GM23248 (cell line): Measurements from ENCODE around the gene DPYSL5. TPM values are rescaled to one million over a fixed set of nuclear protein-coding genes. Genes with fewer than 3 reads are reported as not detected.

Experiments used
- DNase-seq: peaks from one replicate; pipeline ENCODE4 v3.0.0-alpha.2; 2015
- H2AFZ ChIP-seq: fragments of 200-600 bp; sonication (generic); 2 replicates; pipeline ENCODE4 v1.6.1; 2016; ENCODE audit warnings: antibody characterized with exemption
- H3F3A ChIP-seq: fragments of 200-600 bp; sonication (generic); 2 replicates; pipeline ENCODE4 v1.6.1; 2016; ENCODE audit warnings: mild to moderate bottlenecking, antibody characterized with exemption, mixed run types; ENCODE audit not compliant: insufficient read depth
- H3K27ac ChIP-seq: fragments of 200-600 bp; sonication (generic); 2 replicates; pipeline ENCODE4 v1.5.1; 2016; ENCODE audit warnings: mild to moderate bottlenecking
- H3K27me3 ChIP-seq: fragments of 200-600 bp; sonication (generic); replicated peaks from 2 replicates; pipeline ENCODE4 v1.6.1; 2016; ENCODE audit warnings: mild to moderate bottlenecking; ENCODE audit not compliant: insufficient read depth
- H3K36me3 ChIP-seq: fragments of 200-600 bp; sonication (generic); 2 replicates; pipeline ENCODE4 v1.6.1; 2016; ENCODE audit warnings: low read depth, mild to moderate bottlenecking
- H3K4me1 ChIP-seq: fragments of 200-600 bp; sonication (generic); 2 replicates; pipeline ENCODE4 v1.6.1; 2016; ENCODE audit warnings: mild to moderate bottlenecking; ENCODE audit not compliant: insufficient read depth
- H3K4me2 ChIP-seq: fragments of 200-600 bp; sonication (generic); one replicate; pipeline ENCODE4 v1.6.1; 2016; ENCODE audit warnings: mild to moderate bottlenecking; ENCODE audit not compliant: unreplicated experiment
- H3K4me3 ChIP-seq: fragments of 200-600 bp; sonication (generic); 2 replicates; pipeline ENCODE4 v1.5.1; 2016; ENCODE audit warnings: mild to moderate bottlenecking
- H3K79me2 ChIP-seq: fragments of 200-600 bp; sonication (generic); 2 replicates; pipeline ENCODE4 v1.6.1; 2016; ENCODE audit warnings: mild to moderate bottlenecking; ENCODE audit not compliant: insufficient read depth
- H3K9ac ChIP-seq: fragments of 200-600 bp; sonication (generic); 2 replicates; pipeline ENCODE4 v1.6.1; 2016; ENCODE audit warnings: mild to moderate bottlenecking
- H3K9me2 ChIP-seq: fragments of 200-600 bp; sonication (generic); 2 replicates; pipeline ENCODE4 v1.6.1; 2016; ENCODE audit warnings: mixed run types, mild to moderate bottlenecking, moderate library complexity; ENCODE audit not compliant: insufficient read depth
- H3K9me3 ChIP-seq: fragments of 200-600 bp; sonication (generic); one replicate; pipeline ENCODE4 v1.6.1; 2017; ENCODE audit warnings: low read depth
- H4K20me1 ChIP-seq: fragments of 200-600 bp; sonication (generic); 2 replicates; pipeline ENCODE4 v1.6.0; 2016; ENCODE audit not compliant: insufficient read depth
- EZH2 ChIP-seq: fragments of 200-600 bp; sonication (generic); IDR thresholded peaks from 2 replicates; pipeline ENCODE4 v1.6.1; 2018; ENCODE audit warnings: antibody characterized with exemption, mild to moderate bottlenecking; ENCODE audit not compliant: insufficient read depth, poor library complexity, severe bottlenecking
- EZH2phosphoT487 ChIP-seq: fragments of 200-600 bp; sonication (generic); IDR thresholded peaks from 2 replicates; pipeline ENCODE4 v1.6.1; 2018; ENCODE audit warnings: antibody characterized with exemption, moderate library complexity, mild to moderate bottlenecking, low read depth; ENCODE audit not compliant: insufficient read depth
- WGBS, 2 experiments: methylation state at CpG; one replicate each; pipeline ENCODE4 v1.1.6; 2015 to 2017; ENCODE audit warnings: low lambda C conversion rate in 2 of 2, low coverage in 1 of 2; ENCODE audit errors: missing lambda C conversion rate in 2 of 2; 5-methylcytosine and 5-hydroxymethylcytosine counted together
- in situ Hi-C: fragments of 300-500 bp; cut with MboI; formaldehyde crosslinking; loops from 2 replicates; pipeline ENCODE4 v1.15.0; 2020
- polyA plus RNA-seq: library from polyadenylated mRNA; unstranded; fragments of >200 nt; fragmentation: Nextera tagmentation; extraction: Ambion mirVana; gene quantifications from 2 replicates; pipeline ENCODE4 v1.2.1, GENCODE V29; 2016
- total RNA-seq: library from RNA; depleted of rRNA; stranded (reverse); fragments of >200 nt; shearing (Covaris generic); gene quantifications from 2 replicates; pipeline ENCODE4 v1.2.3, GENCODE V29; 2014

Gene DPYSL5
- total and polyA plus RNA-seq, 2 experiments from 2014 or later: not detected

- Histone ChIP-seq H3K27ac (no peak overlapping the region), H3K4me3 (no peak overlapping the region), H3K79me2 (no peaks in the 10 kb centered on the region), H4K20me1 (no peaks in the 10 kb centered on the region), H3F3A (no peaks in the 10 kb centered on the region), H3K9me2 (no peaks in the 10 kb centered on the region), H3K27me3 (peaks cover 36% of the 10 kb centered on the region), H3K9ac (no peak overlapping the region), H3K4me1 (no peaks in the 10 kb centered on the region), H2AFZ (no peak overlapping the region), H3K4me2 (no peak overlapping the region), H3K36me3 (no peaks in the 10 kb centered on the region), H3K9me3 (no peaks in the 10 kb centered on the region)
- no peak for TF ChIP-seq EZH2
- no peak for TF ChIP-seq EZH2phosphoT487
- 75 to 77% methylated on average over 9 of the region's 9 CpGs for WGBS, 2 experiments
- no peak for DNase-seq
- in situ Hi-C loops: no loop called here
Observed at GRCh38 chr2:26927221-26927620, 79.3 kb downstream of the DPYSL5 start.

DNA sequence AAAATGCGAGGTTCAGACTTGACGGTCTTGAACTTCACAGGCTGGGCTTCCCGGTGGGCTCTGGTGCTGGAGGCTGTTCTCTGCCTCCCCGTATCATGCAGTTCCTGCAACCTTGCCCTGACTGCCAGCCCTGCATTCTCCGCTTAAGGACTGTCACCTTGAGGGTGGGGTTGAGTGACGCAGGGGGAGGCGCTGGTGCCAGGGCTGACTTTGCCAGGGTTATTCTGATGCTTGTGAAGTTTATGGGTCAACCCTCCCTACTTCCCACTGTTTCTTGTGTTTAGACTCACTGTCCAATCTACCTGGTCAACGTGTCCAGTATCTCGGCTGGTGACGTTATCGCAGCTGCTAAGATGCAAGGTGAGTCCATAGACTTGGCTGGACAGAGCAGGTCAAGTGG is 85.0 kb downstream of the DPYSL5 start:
- WGBS, 2 experiments: 69 to 77% methylated on average over 11 of the region's 11 CpGs
- peaks cover 41% of the 10 kb centered on the region; the same call in 1 of the 2 replicates for H3K27me3 ChIP-seq
- no peak for DNase-seq
- no peaks in the 10 kb centered on the region for H3K4me1 ChIP-seq
- H3K9me3 ChIP-seq: no peaks in the 10 kb centered on the region
- H3K27ac ChIP-seq: no peak overlapping the region
- H3K79me2 ChIP-seq: no peaks in the 10 kb centered on the region
- TF ChIP-seq EZH2: no peak
- H2AFZ ChIP-seq: no peak overlapping the region
- H3K36me3 ChIP-seq: no peaks in the 10 kb centered on the region
- H3K4me3 ChIP-seq: no peak overlapping the region
- H3K9me2 ChIP-seq: no peaks in the 10 kb centered on the region
- no peaks in the 10 kb centered on the region for H4K20me1 ChIP-seq
- H3K4me2 ChIP-seq: no peak overlapping the region
- no peak overlapping the region for H3K9ac ChIP-seq
- in situ Hi-C loops: no loop called here
- H3F3A ChIP-seq: no peaks in the 10 kb centered on the region

- Histone ChIP-seq H3K27ac (no peak overlapping the region), H3K36me3 (no peaks in the 10 kb centered on the region), H3K4me1 (no peaks in the 10 kb centered on the region), H3K79me2 (no peaks in the 10 kb centered on the region), H2AFZ (no peak overlapping the region), H3K9me3 (no peaks in the 10 kb centered on the region), H3K4me3 (no peak overlapping the region), H4K20me1 (no peaks in the 10 kb centered on the region), H3K9ac (no peak overlapping the region), H3K27me3 (peaks cover 39% of the 10 kb centered on the region; the same call in 1 of the 2 replicates), H3F3A (no peaks in the 10 kb centered on the region), H3K9me2 (no peaks in the 10 kb centered on the region), H3K4me2 (no peak overlapping the region)
- no peak for DNase-seq
- WGBS, 2 experiments: 51 to 62% methylated on average over 16 of the region's 16 CpGs
- in situ Hi-C loops: no loop called here
- no peak for TF ChIP-seq EZH2phosphoT487
- no peak for TF ChIP-seq EZH2
Observed at GRCh38 chr2:26933431-26934334, 85.8 kb downstream of the DPYSL5 start.

GRCh38 chr2:26934335-26934724 is 86.4 kb downstream of the DPYSL5 start:
- 74 to 75% methylated on average over 10 of the region's 10 CpGs for WGBS, 2 experiments

More at GRCh38 chr2:26934335-26934724, 86.4 kb downstream of the DPYSL5 start:
- H3K79me2 ChIP-seq: no peaks in the 10 kb centered on the region
- no peaks in the 10 kb centered on the region for H3K9me3 ChIP-seq
- H3K4me1 ChIP-seq: no peaks in the 10 kb centered on the region
- H4K20me1 ChIP-seq: no peaks in the 10 kb centered on the region
- H3K36me3 ChIP-seq: no peaks in the 10 kb centered on the region
- H3K4me2 ChIP-seq: no peak overlapping the region
- H3K27me3 ChIP-seq: peaks cover 41% of the 10 kb centered on the region; the same call in 1 of the 2 replicates
- H2AFZ ChIP-seq: no peak overlapping the region
- H3K9ac ChIP-seq: no peak overlapping the region
- no peak for DNase-seq
- TF ChIP-seq EZH2: no peak
- TF ChIP-seq EZH2phosphoT487: no peak
- no peaks in the 10 kb centered on the region for H3K9me2 ChIP-seq
- H3K27ac ChIP-seq: no peak overlapping the region
- H3K4me3 ChIP-seq: no peak overlapping the region
- in situ Hi-C loops: no loop called here
- no peaks in the 10 kb centered on the region for H3F3A ChIP-seq
